HEK293T (cell line): ENCODE measurements around the gene ADGRD1.

ENCODE experiments used
- CTCF ChIA-PET: fragments of 350-600 bp; formaldehyde crosslinking; extraction: SDS; loops from one replicate; lab custom pipeline; 2021; ENCODE audit warnings: antibody characterized with exemption, inconsistent platforms; lab: Yijun Ruan, JAX
- POLR2A ChIA-PET: fragments of 350-600 bp; formaldehyde crosslinking; extraction: SDS; loops from one replicate; lab custom pipeline; 2020; ENCODE audit warnings: antibody characterized with exemption, inconsistent platforms; lab: Yijun Ruan, JAX
- DNase-seq: peaks from one replicate; pipeline ENCODE4 v3.0.0; 2012; ENCODE audit warnings: mixed read lengths; ENCODE audit errors: extremely low spot score
- ARNT ChIP-seq: fragments of 450-650 bp; IDR thresholded peaks from 2 replicates; pipeline ENCODE4 v1.6.1; 2017; ENCODE audit warnings: mild to moderate bottlenecking
- BHLHE40 ChIP-seq: fragments of 450-650 bp; IDR thresholded peaks from 2 replicates; pipeline ENCODE4 v1.6.1; 2016; ENCODE audit warnings: mild to moderate bottlenecking, moderate library complexity, borderline replicate concordance
- CTBP1 ChIP-seq: fragments of 450-650 bp; IDR thresholded peaks from 2 replicates; pipeline ENCODE4 v1.6.1; 2016; ENCODE audit warnings: borderline replicate concordance
- ELF4 ChIP-seq: fragments of 450-650 bp; IDR thresholded peaks from 2 replicates; pipeline ENCODE4 v1.6.1; 2017; ENCODE audit warnings: antibody characterized with exemption
- FOXA1 ChIP-seq: fragments of 450-650 bp; IDR thresholded peaks from 2 replicates; pipeline ENCODE4 v1.6.1; 2016; ENCODE audit warnings: mild to moderate bottlenecking
- FOXK2 ChIP-seq: fragments of 450-650 bp; IDR thresholded peaks from 2 replicates; pipeline ENCODE4 v1.6.1; 2016; ENCODE audit warnings: mild to moderate bottlenecking
- FOXM1 ChIP-seq: fragments of 450-650 bp; IDR thresholded peaks from 2 replicates; pipeline ENCODE4 v1.6.1; 2017; ENCODE audit warnings: mild to moderate bottlenecking, borderline replicate concordance
- HDGF ChIP-seq: fragments of 450-650 bp; IDR thresholded peaks from 2 replicates; pipeline ENCODE4 v1.6.1; 2017; ENCODE audit warnings: antibody characterized with exemption, borderline replicate concordance
- L3MBTL2 ChIP-seq: fragments of 450-650 bp; conservative IDR thresholded peaks from 2 replicates; pipeline ENCODE4 v1.6.1; 2016; ENCODE audit warnings: mild to moderate bottlenecking
- LEF1 ChIP-seq: fragments of 450-650 bp; IDR thresholded peaks from 2 replicates; pipeline ENCODE4 v1.6.1; 2017; ENCODE audit warnings: mild to moderate bottlenecking, borderline replicate concordance
- NFRKB ChIP-seq: fragments of 450-650 bp; IDR thresholded peaks from 2 replicates; pipeline ENCODE4 v1.6.1; 2016; ENCODE audit warnings: mild to moderate bottlenecking, moderate library complexity
- SP1 ChIP-seq: fragments of 450-650 bp; IDR thresholded peaks from 2 replicates; pipeline ENCODE4 v1.6.1; 2017
- SUZ12 ChIP-seq: fragments of 450-650 bp; IDR thresholded peaks from 2 replicates; pipeline ENCODE4 v1.6.1; 2016; ENCODE audit warnings: mild to moderate bottlenecking
- TARDBP ChIP-seq: fragments of 450-650 bp; IDR thresholded peaks from 2 replicates; pipeline ENCODE4 v1.6.1; 2016
- ZNF384 ChIP-seq: fragments of 450-650 bp; IDR thresholded peaks from 2 replicates; pipeline ENCODE4 v1.6.1; 2016
- TF ChIP-seq, protein P1 (sequence below): fragments of 450-650 bp; IDR thresholded peaks from 2 replicates; pipeline ENCODE4 v1.6.1; 2016

Gene ADGRD1

GRCh38 chr12:131075194-131075593 lies 121.5 kb downstream of the ADGRD1 start:
- POLR2A ChIA-PET, result no interaction called here
- no peak for TF ChIP-seq FOXM1
- no peak for TF ChIP-seq NFRKB
- TF ChIP-seq FOXK2, result no peak
- TF ChIP-seq SUZ12, result no peak
- no peak for TF ChIP-seq L3MBTL2
- TF ChIP-seq ELF4, result no peak
- TF ChIP-seq LEF1, result no peak
- TF ChIP-seq TARDBP, result no peak
- no peak for TF ChIP-seq CTBP1
- no peak for TF ChIP-seq BHLHE40
- TF ChIP-seq FOXA1, result no peak
- TF ChIP-seq HDGF, result no peak
- no peak for TF ChIP-seq ZNF384
- TF ChIP-seq, protein P1, sequence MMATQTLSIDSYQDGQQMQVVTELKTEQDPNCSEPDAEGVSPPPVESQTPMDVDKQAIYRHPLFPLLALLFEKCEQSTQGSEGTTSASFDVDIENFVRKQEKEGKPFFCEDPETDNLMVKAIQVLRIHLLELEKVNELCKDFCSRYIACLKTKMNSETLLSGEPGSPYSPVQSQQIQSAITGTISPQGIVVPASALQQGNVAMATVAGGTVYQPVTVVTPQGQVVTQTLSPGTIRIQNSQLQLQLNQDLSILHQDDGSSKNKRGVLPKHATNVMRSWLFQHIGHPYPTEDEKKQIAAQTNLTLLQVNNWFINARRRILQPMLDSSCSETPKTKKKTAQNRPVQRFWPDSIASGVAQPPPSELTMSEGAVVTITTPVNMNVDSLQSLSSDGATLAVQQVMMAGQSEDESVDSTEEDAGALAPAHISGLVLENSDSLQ, result no peak
- TF ChIP-seq ARNT, result no peak
- TF ChIP-seq SP1, result no peak
- DNase-seq, result no peak
- CTCF ChIA-PET, result no interaction called here

- ChIA-PET CTCF (no interaction called here), POLR2A (no interaction called here)
- DNase-seq, result no peak
- TF ChIP-seq ARNT, result no peak
- no peak for TF ChIP-seq BHLHE40
- TF ChIP-seq L3MBTL2, result no peak
- no peak for TF ChIP-seq SUZ12
- TF ChIP-seq ELF4, result no peak
- TF ChIP-seq FOXM1, result no peak
- no peak for TF ChIP-seq FOXK2
- TF ChIP-seq CTBP1, result no peak
- TF ChIP-seq HDGF, result no peak
Observed at GRCh38 chr12:131075611-131076010, 121.9 kb downstream of the ADGRD1 start.

DNA sequence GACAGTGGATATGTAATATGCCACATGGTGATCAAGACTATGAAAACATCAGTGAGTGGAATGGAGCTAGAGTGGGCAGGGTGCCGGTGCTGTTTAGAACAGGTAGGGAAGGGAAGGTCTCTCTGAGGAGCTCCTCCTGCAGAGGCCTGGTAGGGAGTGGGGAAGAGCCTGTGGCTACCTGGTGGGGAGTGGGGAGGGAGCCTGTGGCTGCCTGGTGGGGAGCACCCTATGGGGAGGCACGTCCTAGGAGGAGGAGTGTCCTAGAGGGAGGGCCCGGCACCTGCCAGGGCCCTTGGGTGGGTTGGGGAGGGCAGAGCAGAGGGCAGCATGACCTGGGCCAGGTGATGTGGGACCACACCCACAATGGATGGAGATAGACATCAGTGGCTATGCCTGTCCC lies 122.6 kb downstream of the ADGRD1 start:
- TF ChIP-seq LEF1 (no peak), ELF4 (no peak), SUZ12 (no peak), ZNF384 (no peak), L3MBTL2 (no peak), SP1 (no peak), FOXK2 (no peak), ARNT (no peak), HDGF (no peak), FOXA1 (no peak), TARDBP (no peak), CTBP1 (no peak), BHLHE40 (no peak), FOXM1 (no peak)
- ChIA-PET CTCF (no interaction called here), POLR2A (no interaction called here)
- DNase-seq, result no peak

DNA sequence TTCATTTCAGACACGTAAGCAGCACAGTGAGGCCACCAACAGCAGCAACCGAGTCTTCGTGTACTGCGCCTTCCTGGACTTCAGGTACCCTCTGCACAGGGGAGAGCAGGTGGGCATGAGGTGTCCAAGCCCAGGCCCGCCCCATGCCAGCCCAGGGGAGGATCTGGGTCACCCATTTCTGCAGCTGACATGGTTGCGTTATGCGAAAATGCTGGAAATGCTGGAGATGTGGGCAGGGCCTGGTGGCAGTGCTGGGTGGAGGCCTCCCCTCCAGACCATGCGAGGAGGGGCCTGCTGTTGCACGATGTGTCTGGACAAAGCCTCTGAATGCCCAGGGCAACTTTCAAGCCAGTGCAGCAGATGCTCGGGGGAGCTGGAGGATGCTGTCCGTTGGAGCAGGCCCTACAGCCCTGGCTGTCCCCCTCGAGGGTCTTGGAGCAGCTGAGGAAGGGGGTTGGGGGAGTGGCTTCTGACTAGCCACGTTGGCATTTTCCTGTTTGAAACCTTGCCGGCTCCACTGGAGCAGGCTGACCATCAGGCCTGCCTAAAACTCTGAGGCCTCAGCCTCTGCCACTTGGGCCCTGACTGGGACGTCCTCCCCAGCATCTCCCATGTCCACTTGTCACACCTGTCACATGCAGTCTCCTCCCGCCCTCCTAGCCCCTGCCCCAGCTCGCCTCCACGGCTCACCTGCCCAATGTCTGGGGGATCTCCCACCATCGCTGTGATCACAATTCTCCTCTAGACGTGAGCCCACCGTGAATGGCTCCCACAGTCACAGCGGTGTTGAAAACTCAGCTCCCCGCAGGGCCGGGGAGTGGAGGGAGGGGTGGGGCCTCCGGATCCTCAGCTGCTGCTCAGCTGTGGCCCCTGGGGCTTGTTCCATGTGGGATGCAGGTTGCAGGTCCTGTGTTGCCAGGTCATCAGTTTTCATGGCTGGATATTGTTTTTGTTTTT lies 123.4 kb downstream of the ADGRD1 start:
- no peak for DNase-seq
- POLR2A ChIA-PET, result no interaction called here
- CTCF ChIA-PET, result no interaction called here
- no peak for TF ChIP-seq ZNF384

DNA sequence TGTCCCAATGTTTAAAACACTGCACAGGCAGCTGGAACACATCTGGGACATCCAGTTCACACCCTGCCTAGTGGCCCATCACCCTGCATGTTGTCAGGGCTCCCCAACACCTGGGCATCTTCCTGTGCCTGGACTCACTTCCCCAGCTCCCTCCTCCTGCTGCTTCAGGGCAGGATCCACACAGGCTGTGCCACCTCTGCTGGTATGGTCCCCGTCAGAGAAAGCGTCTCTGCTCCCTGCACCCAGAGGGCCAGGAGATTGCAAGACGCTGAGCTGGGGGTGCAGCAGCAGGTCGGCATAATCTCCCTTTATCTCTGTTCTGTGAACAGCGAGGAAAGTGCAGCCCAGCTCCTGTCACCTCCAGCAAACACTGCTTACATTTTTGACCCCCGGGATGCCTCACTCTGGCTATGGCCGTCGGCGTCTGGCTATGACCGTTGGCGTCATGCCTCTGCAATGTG lies 124.3 kb downstream of the ADGRD1 start:
- DNase-seq, result no peak
- ChIA-PET POLR2A (no interaction called here), CTCF (no interaction called here)
- TF ChIP-seq ARNT (no peak), BHLHE40 (no peak), HDGF (no peak), FOXM1 (no peak), FOXA1 (no peak), LEF1 (no peak), FOXK2 (no peak), SUZ12 (no peak), ZNF384 (no peak), CTBP1 (no peak), NFRKB (no peak), TARDBP (no peak), ELF4 (no peak), SP1 (no peak), L3MBTL2 (no peak)
- TF ChIP-seq, protein P1, result no peak

DNA sequence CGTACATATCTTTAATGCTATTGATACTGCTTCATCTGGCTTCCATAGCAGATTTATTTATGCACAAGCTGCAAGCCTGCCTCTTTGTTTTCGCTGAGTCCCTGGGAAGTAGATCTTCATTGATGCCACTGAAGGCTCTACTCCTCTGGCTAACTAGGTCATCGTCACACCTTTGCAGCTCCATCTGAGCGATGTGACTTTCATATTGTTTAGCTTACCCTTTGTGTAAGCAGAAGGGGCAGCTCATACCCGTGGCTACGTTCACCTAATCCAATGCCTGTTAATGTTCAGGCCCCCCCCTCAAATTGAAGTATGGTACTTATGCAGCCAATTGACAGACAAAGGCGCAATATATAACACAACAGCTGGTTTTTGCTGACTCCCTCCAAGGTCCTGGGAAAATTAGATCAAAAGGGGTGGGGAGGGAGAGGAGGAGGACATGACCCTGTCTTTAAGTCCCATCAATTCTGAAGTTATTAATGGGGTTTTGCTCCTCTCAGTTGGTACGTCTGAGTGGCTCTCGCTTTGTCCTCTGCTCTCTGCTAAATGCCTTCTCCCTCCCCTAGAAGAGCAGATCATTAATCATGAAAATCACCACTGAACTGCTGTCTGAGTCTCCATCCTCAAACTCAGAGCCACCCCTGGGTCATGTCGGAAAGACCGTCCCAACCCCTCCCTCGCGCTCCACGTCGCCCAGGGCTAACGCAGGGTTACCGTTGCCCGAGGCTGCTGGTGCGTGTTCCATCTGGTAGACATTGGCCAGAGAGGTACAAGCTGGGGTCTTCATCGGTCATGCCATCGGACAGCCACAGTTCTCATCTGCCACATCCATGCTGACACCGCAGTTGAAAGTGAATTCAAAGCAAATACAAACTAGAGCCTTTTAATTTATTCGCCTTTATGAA lies 128.8 kb downstream of the ADGRD1 start:
- TF ChIP-seq FOXK2, result no peak
- no peak for TF ChIP-seq FOXM1
- TF ChIP-seq, protein P1, result no peak
- no peak for TF ChIP-seq ARNT
- no peak for TF ChIP-seq NFRKB
- TF ChIP-seq ELF4, result no peak
- TF ChIP-seq SUZ12, result no peak
- TF ChIP-seq L3MBTL2, result no peak
- TF ChIP-seq HDGF, result no peak
- no peak for TF ChIP-seq LEF1
- no peak for TF ChIP-seq BHLHE40
- TF ChIP-seq SP1, result no peak
- no peak for TF ChIP-seq CTBP1
- no peak for TF ChIP-seq ZNF384
- TF ChIP-seq TARDBP, result no peak
- no peak for TF ChIP-seq FOXA1
- DNase-seq, result no peak
- ChIA-PET CTCF (no interaction called here), POLR2A (no interaction called here)
